ENCODE results near the gene LRRFIP2.
"Not testable (repeated sequence)": the region's sequence is repeated elsewhere in the genome, so short reads cannot be mapped to it uniquely, and the experiment has no call there.

LRRFIP2 gene

DNA sequence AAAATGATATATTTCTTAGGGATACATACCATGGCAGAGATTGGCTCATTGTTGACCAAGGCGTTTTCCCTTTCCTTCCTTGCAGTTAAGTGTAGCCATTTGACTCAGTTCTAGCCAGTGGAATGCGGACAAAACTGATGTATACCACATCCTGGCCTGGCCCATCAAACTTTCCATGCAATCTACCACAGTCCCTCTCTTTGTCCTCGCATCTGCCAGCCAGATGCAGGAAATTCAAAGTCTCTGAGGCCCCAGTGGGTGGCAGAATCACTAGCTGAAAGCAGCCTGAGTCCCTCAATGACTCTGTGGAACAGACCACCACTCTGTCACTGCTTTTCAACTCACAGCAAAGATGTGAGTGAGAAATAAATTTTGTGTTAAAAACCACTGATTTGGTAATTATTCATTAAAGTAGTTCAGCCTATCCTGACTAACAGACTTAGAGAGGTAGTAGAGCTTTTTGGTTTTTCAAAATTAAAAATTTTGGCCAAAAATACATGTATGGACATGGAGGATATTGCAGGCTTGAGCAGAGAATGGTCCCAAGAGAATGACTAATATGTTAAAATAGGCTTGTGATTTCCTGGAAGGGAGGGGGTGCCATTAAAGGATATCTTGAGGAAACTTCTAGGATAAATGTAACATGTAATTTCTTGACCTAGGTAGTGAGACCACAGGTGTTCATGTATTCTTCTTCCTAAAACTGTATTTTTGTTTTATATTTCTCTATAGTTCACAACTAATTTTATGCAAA lies 10.9 kb downstream of the LRRFIP2 start:
- no peaks in the 10 kb centered on the region for H3K27me3 ChIP-seq (replicated peaks; ENCODE audit: control insufficient read depth, insufficient read depth, low read length)
- no peak overlapping the region for H3K4me3 ChIP-seq (ENCODE audit: low read length)
- H3K36me3 ChIP-seq (ENCODE audit: control insufficient read depth, insufficient read depth, low read length, severe bottlenecking) = peaks cover 14% of the 10 kb centered on the region
- H3K9me3 ChIP-seq (ENCODE audit: control insufficient read depth, low read length) = no peaks in the 10 kb centered on the region
- DNase-seq (ENCODE audit: low read depth) = peak; percentile 77
- no peak overlapping the region for H3K9ac ChIP-seq (ENCODE audit: low read length)
- H3K4me1 ChIP-seq (ENCODE audit: control insufficient read depth, insufficient read depth, low read length) = peaks cover 12% of the 10 kb centered on the region

DNA sequence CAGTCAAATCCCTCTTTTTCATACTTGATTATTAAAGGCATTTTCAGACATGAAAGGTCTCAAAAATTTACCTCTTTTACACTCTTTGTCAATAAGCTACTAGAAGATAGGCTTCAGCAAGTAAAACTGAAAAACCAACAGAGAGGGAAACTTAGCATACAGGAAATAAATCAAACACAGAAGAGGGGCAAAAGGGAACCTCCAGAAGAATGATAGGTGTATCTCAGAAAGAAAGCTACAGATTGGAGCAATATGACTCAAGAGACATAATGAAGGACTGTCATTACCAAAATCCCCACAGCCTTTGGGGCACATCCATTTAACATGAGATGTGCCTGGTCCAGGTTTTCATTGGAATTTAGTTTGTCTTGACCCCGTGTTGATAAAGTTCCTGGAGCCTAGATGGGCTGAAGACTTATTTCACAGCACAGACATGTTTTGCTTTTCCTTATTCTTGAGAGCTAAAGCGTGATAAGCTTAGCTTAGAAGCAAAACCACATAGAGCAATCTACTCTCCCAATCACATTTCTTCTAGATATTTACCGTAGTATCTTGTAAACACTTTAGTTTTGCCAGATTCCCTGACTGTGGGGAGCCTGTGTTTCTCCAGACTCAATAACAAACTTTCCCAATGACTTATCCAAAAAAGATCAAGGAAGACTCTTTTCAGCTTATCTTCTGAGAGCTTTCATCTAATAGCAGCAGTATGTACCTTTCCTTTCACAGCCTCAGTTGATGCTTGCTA lies 11.7 kb downstream of the LRRFIP2 start:
- Histone ChIP-seq H3K9me3 (ENCODE audit: control insufficient read depth, low read length) (no peaks in the 10 kb centered on the region), H3K36me3 (ENCODE audit: control insufficient read depth, insufficient read depth, low read length, severe bottlenecking) (peaks cover 14% of the 10 kb centered on the region), H3K4me3 (ENCODE audit: low read length) (no peak overlapping the region), H3K4me1 (ENCODE audit: control insufficient read depth, insufficient read depth, low read length) (peaks cover 12% of the 10 kb centered on the region), H3K27me3 (replicated peaks; ENCODE audit: control insufficient read depth, insufficient read depth, low read length) (no peaks in the 10 kb centered on the region), H3K9ac (ENCODE audit: low read length) (no peak overlapping the region)
- DNase-seq (ENCODE audit: low read depth) = peak; percentile 37

DNA sequence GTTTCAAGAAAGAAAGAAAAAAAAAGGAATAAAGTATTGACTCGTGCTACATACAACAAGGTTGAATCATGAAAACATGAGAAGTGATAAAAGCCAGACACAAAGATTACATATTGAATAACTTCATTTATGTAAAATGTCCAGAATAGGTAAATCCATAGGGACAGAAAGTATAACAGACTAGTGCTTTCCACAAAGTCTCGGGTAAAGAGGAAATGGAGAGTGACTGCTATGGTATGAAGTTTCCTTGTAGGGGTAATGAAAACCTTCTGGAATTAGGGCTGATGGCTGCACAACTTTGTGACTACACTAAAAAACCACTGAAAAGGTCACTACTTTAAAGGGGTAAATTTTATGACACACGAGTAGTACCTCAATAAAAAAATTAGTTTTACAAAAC lies 13.0 kb downstream of the LRRFIP2 start:
- DNase-seq (ENCODE audit: low read depth) = peak; percentile 70
- H3K4me3 ChIP-seq (ENCODE audit: low read length) = no peak overlapping the region
- no peaks in the 10 kb centered on the region for H3K27me3 ChIP-seq (replicated peaks; ENCODE audit: control insufficient read depth, insufficient read depth, low read length)
- H3K36me3 ChIP-seq (ENCODE audit: control insufficient read depth, insufficient read depth, low read length, severe bottlenecking) = peaks cover 14% of the 10 kb centered on the region
- peaks cover 12% of the 10 kb centered on the region for H3K4me1 ChIP-seq (ENCODE audit: control insufficient read depth, insufficient read depth, low read length)
- no peak overlapping the region for H3K9ac ChIP-seq (ENCODE audit: low read length)
- no peaks in the 10 kb centered on the region for H3K9me3 ChIP-seq (ENCODE audit: control insufficient read depth, low read length)

DNA sequence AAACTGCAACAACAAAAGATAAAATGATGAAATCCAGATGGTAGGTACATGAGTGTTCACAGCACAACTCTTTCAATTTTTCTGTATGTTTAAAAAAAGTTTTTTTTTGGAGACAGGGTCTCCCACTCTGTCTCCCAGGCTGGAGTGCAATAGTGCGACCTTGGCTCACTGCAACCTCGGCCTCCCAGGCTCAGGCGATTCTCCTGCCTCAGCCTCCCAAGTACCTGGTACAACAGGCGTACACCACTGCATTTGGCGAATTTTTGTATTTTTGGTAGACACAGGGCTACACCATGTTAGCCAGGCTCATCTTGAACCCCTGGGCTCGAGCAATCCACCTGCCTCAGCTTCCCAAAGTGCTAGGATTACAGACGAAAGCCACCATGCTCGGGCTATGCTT lies 18.6 kb downstream of the LRRFIP2 start:
- no peaks in the 10 kb centered on the region for H3K27me3 ChIP-seq (replicated peaks; ENCODE audit: control insufficient read depth, insufficient read depth, low read length)
- peaks cover 25% of the 10 kb centered on the region for H3K36me3 ChIP-seq (ENCODE audit: control insufficient read depth, insufficient read depth, low read length, severe bottlenecking)
- peak; percentile 15 for DNase-seq (ENCODE audit: low read depth)
- H3K9ac ChIP-seq (ENCODE audit: low read length) = no peak overlapping the region
- no peaks in the 10 kb centered on the region for H3K9me3 ChIP-seq (ENCODE audit: control insufficient read depth, low read length)
- no peak overlapping the region for H3K4me3 ChIP-seq (ENCODE audit: low read length)
- H3K4me1 ChIP-seq (ENCODE audit: control insufficient read depth, insufficient read depth, low read length) = no peaks in the 10 kb centered on the region

DNA sequence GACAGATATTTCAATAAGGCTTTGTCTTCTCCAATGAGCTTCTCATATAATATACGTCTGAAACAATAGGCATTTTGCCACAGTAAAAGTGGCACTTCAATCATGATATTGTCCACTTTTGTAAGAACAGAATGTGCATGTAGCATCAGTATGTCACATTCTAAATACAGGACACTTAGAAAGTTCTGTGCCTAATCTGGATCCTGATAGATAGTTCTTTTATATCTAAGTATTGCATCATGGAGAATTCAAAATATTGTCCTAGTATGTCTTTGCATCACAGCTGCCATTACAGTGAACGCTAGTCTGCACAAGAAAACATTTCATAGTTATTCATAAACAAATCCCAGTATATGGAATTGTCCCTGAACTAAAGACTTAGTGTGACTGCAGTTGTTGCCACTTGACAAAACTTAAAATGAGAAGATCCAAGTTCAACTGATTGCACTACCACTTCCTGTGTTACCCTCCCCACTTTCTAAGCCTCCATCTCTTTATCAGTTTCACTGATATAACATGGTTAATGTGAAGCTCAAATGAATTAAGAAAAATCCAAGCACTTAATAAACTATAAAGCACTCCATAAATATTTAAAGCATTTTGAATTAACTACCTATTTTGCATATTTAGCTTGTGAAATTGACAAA lies 19.6 kb downstream of the LRRFIP2 start:
- H3K4me1 ChIP-seq (ENCODE audit: control insufficient read depth, insufficient read depth, low read length) = no peaks in the 10 kb centered on the region
- no peak overlapping the region for H3K4me3 ChIP-seq (ENCODE audit: low read length)
- H3K9me3 ChIP-seq (ENCODE audit: control insufficient read depth, low read length) = no peaks in the 10 kb centered on the region
- DNase-seq (ENCODE audit: low read depth) = no peak
- H3K9ac ChIP-seq (ENCODE audit: low read length) = no peak overlapping the region
- no peaks in the 10 kb centered on the region for H3K27me3 ChIP-seq (replicated peaks; ENCODE audit: control insufficient read depth, insufficient read depth, low read length)
- peaks cover 19% of the 10 kb centered on the region for H3K36me3 ChIP-seq (ENCODE audit: control insufficient read depth, insufficient read depth, low read length, severe bottlenecking)

DNA sequence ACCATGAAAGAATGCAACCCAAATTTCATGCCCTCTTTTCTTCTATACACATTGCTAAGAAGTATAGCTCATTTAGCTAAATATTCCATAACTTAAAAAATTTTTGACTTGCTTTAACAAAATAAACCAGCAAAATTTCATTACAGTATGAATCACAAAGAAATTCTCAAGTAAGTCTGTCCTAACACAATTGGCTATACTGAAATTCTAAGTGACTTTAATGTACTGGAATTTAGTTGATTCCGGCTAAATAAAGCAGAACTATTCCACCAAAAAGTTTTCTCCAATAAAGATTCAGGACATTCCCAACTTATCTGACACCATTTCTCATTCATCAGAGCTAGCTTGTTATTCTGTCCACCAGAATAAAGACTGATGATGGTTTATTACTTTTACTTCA lies 23.8 kb downstream of the LRRFIP2 start:
- Histone ChIP-seq H3K36me3 (ENCODE audit: control insufficient read depth, insufficient read depth, low read length, severe bottlenecking) (peaks cover 45% of the 10 kb centered on the region), H3K9me3 (ENCODE audit: control insufficient read depth, low read length) (no peaks in the 10 kb centered on the region), H3K27me3 (replicated peaks; ENCODE audit: control insufficient read depth, insufficient read depth, low read length) (no peaks in the 10 kb centered on the region), H3K9ac (ENCODE audit: low read length) (no peak overlapping the region), H3K4me3 (ENCODE audit: low read length) (no peak overlapping the region), H3K4me1 (ENCODE audit: control insufficient read depth, insufficient read depth, low read length) (peaks cover 8% of the 10 kb centered on the region)
- DNase-seq (ENCODE audit: low read depth) = peak; percentile 67

DNA sequence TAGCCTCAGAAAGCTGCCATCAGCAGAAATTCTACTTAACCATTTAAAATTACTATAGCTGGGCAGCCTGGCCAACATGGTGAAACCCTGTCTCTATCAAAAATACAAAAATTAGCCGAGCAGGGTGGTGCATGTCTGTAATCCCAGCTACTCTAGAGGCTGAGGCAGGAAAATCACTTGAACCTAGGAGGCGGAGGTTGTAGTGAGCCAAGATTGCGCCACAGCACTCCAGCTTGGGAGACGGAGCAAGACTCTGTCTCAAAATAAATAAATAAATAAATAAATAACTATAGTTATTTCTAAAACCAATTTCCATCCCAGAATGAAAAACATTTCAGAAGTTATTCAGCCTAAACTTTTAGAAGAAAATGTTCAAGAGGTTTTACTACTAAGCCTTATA lies 25.1 kb downstream of the LRRFIP2 start:
- Histone ChIP-seq H3K9me3 (ENCODE audit: control insufficient read depth, low read length) (no peaks in the 10 kb centered on the region), H3K27me3 (replicated peaks; ENCODE audit: control insufficient read depth, insufficient read depth, low read length) (no peaks in the 10 kb centered on the region), H3K9ac (ENCODE audit: low read length) (no peak overlapping the region), H3K4me1 (ENCODE audit: control insufficient read depth, insufficient read depth, low read length) (peaks cover 19% of the 10 kb centered on the region), H3K36me3 (ENCODE audit: control insufficient read depth, insufficient read depth, low read length, severe bottlenecking) (peaks cover 40% of the 10 kb centered on the region), H3K4me3 (ENCODE audit: low read length) (no peak overlapping the region)
- DNase-seq (ENCODE audit: low read depth) = no peak

DNA sequence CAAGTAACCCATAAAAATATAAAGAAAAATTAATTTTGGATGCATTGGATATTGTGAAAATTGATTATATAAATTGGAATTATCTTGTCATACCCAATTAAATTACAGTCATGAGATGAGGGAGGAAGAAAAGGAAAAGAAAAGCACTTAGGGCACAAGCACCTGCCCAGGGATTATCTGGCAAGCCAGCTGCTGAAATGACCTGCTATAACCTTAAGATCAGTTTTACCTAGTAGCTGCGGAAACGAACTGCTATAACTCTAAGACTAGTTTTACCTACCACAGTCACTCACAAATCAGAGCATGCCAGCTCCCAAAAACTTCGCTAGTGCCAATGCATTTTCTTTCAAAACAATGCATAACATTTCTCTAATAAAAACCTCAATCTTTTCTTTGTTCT lies 26.2 kb downstream of the LRRFIP2 start:
- Histone ChIP-seq H3K36me3 (ENCODE audit: control insufficient read depth, insufficient read depth, low read length, severe bottlenecking) (peaks cover 34% of the 10 kb centered on the region), H3K9me3 (ENCODE audit: control insufficient read depth, low read length) (no peaks in the 10 kb centered on the region), H3K9ac (ENCODE audit: low read length) (no peak overlapping the region), H3K27me3 (replicated peaks; ENCODE audit: control insufficient read depth, insufficient read depth, low read length) (no peaks in the 10 kb centered on the region), H3K4me3 (ENCODE audit: low read length) (no peak overlapping the region), H3K4me1 (ENCODE audit: control insufficient read depth, insufficient read depth, low read length) (peaks cover 19% of the 10 kb centered on the region)
- DNase-seq (ENCODE audit: low read depth) = no peak

DNA sequence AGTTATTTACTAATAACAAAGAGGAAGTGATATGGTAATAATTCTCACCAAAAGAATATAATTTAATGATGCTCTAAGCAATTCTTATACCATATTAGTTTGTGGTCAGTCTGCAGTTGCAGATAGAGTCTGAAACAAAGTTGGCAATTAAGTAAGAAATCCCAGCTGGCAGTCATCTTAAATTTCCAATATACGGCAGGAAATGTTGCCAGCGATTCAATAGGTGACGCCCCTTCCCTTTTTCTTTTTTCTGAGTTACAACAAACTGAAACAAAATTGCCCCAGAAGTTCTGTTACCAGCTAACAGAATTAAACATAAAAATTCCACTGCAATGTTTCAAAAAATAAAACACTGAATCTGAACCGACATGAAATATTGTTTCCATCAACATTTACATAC lies 26.7 kb downstream of the LRRFIP2 start:
- peaks cover 19% of the 10 kb centered on the region for H3K4me1 ChIP-seq (ENCODE audit: control insufficient read depth, insufficient read depth, low read length)
- no peaks in the 10 kb centered on the region for H3K9me3 ChIP-seq (ENCODE audit: control insufficient read depth, low read length)
- H3K9ac ChIP-seq (ENCODE audit: low read length) = no peak overlapping the region
- DNase-seq (ENCODE audit: low read depth) = no peak
- peaks cover 40% of the 10 kb centered on the region for H3K36me3 ChIP-seq (ENCODE audit: control insufficient read depth, insufficient read depth, low read length, severe bottlenecking)
- H3K4me3 ChIP-seq (ENCODE audit: low read length) = no peak overlapping the region
- H3K27me3 ChIP-seq (replicated peaks; ENCODE audit: control insufficient read depth, insufficient read depth, low read length) = no peaks in the 10 kb centered on the region

DNA sequence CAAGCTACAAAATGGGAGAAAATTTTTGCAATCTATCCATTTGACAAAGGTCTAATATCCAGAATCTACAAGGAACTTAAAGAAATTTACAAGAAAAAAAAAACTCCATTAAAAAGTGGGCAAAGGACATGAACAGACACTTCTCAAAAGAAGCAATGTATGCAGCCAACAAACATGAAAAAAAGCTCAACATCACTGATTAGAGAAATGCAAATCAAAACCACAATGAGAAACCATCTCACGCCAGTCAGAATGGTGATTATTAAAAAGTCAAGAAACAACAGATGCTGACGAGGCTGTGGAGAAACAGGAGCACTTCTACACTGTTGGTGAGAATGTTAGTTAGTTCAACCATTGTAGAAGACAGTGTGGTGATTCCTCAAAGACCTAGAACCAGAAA lies 27.5 kb downstream of the LRRFIP2 start:
- H3K27me3 ChIP-seq (replicated peaks; ENCODE audit: control insufficient read depth, insufficient read depth, low read length); H3K4me3 ChIP-seq (ENCODE audit: low read length); DNase-seq (ENCODE audit: low read depth); H3K9ac ChIP-seq (ENCODE audit: low read length); H3K9me3 ChIP-seq (ENCODE audit: control insufficient read depth, low read length): not testable (repeated sequence)
- Histone ChIP-seq H3K36me3 (ENCODE audit: control insufficient read depth, insufficient read depth, low read length, severe bottlenecking) (peaks cover 47% of the 10 kb centered on the region), H3K4me1 (ENCODE audit: control insufficient read depth, insufficient read depth, low read length) (peaks cover 19% of the 10 kb centered on the region)

DNA sequence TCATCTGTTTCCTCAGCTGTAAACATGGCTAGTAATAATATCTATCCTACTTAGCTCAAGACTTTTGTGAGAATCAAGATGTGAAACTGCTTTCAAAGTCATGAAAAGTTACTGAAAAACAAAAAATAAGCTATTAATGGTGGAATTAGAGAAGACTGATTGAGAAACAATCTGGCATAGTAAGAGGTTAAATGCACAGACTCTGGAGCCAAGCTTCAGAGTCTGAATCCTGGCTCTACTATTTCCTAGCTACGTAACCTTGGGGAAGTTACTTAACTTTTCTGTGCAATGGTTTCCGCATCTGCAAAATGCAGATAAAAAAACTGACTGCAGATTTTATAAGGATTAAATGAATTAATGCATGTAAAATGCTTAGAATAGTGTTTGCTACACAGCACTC lies 28.8 kb downstream of the LRRFIP2 start:
- no peaks in the 10 kb centered on the region for H3K9me3 ChIP-seq (ENCODE audit: control insufficient read depth, low read length)
- H3K36me3 ChIP-seq (ENCODE audit: control insufficient read depth, insufficient read depth, low read length, severe bottlenecking) = peaks cover 52% of the 10 kb centered on the region
- H3K27me3 ChIP-seq (replicated peaks; ENCODE audit: control insufficient read depth, insufficient read depth, low read length) = no peaks in the 10 kb centered on the region
- DNase-seq (ENCODE audit: low read depth) = peak; percentile 31
- H3K4me3 ChIP-seq (ENCODE audit: low read length) = no peak overlapping the region
- peak overlapping the region; percentile 10 for H3K9ac ChIP-seq (ENCODE audit: low read length)
- H3K4me1 ChIP-seq (ENCODE audit: control insufficient read depth, insufficient read depth, low read length) = peaks cover 19% of the 10 kb centered on the region
